Measurements from ENCODE around the gene DHRS12.

DNA sequence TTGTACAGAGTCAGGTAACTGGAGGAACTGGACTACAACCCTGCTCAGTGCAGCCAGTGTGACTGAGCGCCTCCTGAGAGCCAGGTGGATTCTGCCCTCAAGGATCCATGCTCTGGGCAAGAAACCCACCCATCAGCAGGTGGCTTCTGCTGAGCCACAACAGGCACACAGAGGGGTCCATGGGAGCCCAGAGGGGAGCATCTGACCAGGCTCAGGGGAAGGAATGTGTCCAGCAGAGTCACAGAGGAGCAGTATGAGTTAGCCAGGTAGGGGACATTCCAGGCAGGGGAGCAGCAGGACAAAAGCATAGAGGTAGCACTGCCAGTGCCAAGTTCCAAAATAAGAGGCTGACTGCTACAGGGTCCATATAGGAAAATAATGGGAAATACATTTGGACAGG lies 19.9 kb downstream of the DHRS12 start:
- TF ChIP-seq EZH2 (IDR thresholded peaks at IDR 0.05; ENCODE audit: low read length, unreplicated experiment): no peak
- TF ChIP-seq, protein P1, sequence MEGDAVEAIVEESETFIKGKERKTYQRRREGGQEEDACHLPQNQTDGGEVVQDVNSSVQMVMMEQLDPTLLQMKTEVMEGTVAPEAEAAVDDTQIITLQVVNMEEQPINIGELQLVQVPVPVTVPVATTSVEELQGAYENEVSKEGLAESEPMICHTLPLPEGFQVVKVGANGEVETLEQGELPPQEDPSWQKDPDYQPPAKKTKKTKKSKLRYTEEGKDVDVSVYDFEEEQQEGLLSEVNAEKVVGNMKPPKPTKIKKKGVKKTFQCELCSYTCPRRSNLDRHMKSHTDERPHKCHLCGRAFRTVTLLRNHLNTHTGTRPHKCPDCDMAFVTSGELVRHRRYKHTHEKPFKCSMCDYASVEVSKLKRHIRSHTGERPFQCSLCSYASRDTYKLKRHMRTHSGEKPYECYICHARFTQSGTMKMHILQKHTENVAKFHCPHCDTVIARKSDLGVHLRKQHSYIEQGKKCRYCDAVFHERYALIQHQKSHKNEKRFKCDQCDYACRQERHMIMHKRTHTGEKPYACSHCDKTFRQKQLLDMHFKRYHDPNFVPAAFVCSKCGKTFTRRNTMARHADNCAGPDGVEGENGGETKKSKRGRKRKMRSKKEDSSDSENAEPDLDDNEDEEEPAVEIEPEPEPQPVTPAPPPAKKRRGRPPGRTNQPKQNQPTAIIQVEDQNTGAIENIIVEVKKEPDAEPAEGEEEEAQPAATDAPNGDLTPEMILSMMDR (conservative IDR thresholded peaks at IDR 0.05; ENCODE audit: low read depth, low read length): no peak
- TF ChIP-seq EZH2phosphoT487 (IDR thresholded peaks at IDR 0.05; ENCODE audit: borderline replicate concordance, low read length): no peak
